Measurements from ENCODE around the gene FFAR1.
"Not testable (repeated sequence)": the region's sequence is repeated elsewhere in the genome, so short reads cannot be mapped to it uniquely, and the experiment has no call there.

Gene FFAR1

DNA sequence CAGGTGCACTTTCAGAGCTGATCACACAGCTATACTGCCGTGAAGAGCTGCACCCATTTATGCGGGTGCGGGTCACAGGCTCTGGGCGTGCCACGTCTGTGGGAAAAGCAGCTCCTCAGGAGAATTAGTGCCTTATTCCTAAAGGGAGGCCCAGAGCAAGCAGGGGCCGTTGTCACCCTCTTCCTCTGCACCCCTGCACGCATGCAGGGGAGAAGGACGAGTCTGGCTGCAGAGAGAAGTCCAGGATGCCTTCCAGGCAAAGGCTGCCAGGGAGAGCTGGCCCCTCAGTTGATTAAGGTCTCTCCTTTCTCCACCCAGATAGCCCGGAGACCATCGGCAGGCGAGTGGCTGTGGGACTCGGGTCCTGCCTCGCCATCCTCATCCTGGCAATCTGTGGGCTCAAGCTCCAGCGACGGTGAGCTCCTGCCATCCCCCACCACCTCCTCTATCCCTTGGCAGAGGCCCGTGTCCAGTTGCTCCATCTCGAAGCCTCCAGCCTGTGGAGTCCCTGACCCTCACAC lies 3.1 kb upstream of the FFAR1 start:
- DNase-seq = no peak

DNA sequence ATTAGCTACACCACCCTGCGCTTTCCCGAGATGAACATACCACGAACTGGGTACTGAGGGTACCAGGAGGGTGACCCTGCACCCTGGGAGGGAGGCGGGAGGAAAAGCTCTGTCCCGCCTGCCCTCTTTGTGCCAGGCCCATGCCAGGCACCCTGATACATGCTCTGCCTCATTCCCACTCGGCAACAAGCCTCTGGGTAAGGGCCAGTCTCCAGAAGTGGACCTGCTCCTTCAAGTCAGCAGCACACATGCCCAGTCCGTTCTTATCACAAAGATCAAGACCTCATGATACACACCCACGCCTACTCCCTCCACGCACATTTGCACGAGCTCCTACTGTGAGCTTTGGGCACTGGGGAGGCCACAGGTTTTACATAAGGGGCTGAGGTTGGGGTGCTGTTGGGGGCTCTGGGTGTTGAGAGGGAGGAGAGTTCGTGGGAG lies 2.0 kb upstream of the FFAR1 start:
- no peak for DNase-seq

DNA sequence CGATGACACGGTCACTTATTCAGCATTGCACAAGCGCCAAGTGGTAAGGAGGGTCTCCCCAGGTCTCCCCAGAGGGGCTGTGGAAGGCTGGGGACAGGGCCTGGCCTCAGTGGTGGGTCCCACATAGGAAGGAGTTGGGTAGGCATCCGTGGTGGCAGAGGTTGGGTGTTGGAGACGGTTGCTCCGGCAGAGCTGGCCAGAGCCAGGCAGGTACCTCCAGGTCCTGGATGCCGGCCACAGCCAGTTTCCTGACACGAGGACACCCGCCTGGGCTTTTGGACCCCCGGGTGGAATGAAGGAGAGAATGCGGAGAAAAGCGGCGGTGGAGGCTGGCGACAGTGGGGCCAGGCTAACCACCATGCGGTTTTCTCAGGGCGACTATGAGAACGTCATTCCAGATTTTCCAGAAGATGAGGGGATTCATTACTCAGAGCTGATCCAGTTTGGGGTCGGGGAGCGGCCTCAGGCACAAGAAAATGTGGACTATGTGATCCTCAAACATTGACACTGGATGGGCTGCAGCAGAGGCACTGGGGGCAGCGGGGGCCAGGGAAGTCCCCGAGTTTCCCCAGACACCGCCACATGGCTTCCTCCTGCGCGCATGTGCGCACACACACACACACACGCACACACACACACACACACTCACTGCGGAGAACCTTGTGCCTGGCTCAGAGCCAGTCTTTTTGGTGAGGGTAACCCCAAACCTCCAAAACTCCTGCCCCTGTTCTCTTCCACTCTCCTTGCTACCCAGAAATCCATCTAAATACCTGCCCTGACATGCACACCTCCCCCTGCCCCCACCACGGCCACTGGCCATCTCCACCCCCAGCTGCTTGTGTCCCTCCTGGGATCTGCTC lies 1.3 kb upstream of the FFAR1 start:
- no peak for DNase-seq

DNA sequence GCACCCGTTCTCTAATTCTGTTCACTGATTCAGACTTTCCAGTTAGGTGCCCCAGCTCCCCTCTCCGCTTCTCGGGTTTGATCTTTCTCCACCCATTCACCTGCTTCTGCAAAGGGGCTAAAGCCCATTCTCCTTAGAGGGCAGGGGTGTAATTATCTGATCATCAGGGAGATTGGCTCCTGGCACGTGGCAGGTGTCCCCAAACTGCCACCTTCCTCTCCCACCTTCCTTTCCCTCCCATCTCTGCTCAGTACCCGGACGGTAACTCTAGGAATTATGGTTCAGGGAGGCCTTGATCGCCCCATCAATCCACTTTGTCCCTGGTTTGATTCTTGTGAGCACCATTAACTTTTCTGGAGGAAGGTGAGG lies 212 bp downstream of the FFAR1 start:
- DNase-seq = no peak

DNA sequence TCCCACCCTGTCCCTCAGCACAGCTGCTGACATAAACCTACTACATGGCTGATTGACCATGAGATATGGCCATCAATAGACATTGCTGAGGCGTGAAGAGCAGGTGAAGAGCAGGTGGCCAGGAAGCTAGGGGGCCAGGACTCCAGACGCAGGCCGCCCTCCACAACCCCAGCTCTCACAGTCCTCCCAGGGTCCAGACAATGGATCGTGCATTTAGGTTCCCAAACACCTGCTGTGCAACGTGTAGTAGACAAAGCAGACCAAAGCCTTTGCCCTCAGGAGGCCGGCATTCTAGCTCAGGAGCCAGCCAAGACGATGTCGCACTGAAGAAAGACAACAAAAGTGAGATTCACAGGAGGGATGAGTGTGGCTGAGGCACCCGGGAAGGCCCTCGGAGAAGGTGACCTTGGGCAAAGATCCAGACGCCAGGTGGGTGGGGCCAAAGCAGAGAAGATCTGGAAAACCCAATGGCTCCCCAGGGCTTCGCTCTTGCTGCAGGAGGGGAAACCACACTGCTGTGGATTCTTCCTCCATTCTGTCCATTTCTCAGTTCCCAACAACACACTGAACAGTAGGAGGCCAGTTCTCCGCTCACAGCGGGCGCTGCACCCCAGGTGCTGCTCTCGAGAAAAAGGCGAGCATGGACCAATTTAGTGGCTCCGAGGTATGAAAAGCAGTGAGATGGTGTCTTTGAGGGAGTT lies 1.4 kb downstream of the FFAR1 start:
- no peak for DNase-seq

DNA sequence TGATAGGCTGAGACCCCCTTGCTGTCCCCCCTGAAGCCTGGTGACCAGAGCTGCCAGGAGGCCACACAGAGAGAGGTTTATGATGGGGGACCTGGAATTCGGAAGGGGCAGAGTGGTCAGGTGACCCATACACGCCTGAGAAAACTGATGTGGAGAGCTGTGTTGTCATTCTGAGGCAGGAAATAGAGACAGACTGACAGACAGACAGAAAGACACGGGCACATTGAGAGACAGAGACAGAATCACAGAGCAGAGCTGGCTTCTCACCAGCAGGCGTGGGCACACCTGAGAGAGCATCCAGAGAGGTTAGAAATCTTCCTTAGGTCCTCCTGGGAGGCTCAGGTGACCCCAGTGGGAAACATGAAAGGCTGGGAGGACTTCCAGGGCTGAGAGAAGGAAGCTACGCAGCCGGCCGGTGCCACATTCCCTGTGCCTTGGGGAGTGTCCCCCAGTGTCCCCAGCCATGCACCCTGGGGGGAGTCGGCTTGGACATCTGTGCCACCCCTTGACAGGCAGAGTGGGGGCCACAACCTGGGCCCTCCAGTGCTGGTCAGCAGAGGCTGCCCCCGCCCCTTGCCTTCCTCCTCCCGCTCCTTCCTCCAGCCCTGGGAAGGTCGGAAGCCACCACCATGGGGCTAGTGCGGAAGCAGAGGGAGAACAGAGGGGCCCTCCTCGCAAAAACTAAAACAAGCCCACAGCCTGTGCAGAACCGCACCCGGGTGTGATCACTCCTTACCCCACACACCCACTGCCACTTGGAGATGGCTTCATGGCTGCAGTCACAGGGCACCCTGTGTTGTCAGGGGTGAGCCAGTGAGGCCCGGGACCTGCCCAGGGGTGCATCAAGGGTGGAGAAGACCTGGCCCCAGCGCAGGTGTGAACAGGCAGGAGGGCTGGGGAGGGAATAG lies 2.2 kb downstream of the FFAR1 start:
- no peak for DNase-seq

DNA sequence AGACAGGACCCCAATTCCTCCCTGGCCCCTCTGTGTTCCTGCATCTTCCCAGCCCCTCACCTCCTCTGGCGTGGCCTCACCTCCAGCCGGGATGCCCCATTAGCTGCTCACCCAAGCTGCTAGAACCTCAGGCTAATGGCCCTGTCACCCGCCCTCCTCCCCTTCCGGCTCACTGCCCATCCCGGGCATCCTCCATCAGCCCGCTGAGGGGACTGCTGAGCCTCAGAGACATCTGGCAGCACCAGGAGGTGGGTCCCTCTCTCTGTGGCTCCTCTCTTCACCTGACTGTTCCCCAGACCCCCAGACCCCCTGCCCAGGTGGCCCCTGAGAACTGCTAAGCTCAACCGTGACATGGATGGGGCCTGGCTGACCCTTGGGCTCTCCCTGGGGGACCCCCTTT lies 2.9 kb downstream of the FFAR1 start:
- no peak for DNase-seq

DNA sequence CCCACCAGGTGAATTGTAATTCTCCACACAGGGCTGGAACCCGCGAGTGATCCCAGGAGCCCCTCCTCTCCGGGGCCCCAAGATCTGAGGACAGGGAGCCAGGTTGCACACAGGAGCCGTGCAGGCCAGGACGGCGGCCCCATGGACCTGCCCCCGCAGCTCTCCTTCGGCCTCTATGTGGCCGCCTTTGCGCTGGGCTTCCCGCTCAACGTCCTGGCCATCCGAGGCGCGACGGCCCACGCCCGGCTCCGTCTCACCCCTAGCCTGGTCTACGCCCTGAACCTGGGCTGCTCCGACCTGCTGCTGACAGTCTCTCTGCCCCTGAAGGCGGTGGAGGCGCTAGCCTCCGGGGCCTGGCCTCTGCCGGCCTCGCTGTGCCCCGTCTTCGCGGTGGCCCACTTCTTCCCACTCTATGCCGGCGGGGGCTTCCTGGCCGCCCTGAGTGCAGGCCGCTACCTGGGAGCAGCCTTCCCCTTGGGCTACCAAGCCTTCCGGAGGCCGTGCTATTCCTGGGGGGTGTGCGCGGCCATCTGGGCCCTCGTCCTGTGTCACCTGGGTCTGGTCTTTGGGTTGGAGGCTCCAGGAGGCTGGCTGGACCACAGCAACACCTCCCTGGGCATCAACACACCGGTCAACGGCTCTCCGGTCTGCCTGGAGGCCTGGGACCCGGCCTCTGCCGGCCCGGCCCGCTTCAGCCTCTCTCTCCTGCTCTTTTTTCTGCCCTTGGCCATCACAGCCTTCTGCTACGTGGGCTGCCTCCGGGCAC lies 3.9 kb downstream of the FFAR1 start:
- DNase-seq = no peak

DNA sequence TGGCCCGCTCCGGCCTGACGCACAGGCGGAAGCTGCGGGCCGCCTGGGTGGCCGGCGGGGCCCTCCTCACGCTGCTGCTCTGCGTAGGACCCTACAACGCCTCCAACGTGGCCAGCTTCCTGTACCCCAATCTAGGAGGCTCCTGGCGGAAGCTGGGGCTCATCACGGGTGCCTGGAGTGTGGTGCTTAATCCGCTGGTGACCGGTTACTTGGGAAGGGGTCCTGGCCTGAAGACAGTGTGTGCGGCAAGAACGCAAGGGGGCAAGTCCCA lies 4.4 kb downstream of the FFAR1 start:
- no peak for DNase-seq

DNA sequence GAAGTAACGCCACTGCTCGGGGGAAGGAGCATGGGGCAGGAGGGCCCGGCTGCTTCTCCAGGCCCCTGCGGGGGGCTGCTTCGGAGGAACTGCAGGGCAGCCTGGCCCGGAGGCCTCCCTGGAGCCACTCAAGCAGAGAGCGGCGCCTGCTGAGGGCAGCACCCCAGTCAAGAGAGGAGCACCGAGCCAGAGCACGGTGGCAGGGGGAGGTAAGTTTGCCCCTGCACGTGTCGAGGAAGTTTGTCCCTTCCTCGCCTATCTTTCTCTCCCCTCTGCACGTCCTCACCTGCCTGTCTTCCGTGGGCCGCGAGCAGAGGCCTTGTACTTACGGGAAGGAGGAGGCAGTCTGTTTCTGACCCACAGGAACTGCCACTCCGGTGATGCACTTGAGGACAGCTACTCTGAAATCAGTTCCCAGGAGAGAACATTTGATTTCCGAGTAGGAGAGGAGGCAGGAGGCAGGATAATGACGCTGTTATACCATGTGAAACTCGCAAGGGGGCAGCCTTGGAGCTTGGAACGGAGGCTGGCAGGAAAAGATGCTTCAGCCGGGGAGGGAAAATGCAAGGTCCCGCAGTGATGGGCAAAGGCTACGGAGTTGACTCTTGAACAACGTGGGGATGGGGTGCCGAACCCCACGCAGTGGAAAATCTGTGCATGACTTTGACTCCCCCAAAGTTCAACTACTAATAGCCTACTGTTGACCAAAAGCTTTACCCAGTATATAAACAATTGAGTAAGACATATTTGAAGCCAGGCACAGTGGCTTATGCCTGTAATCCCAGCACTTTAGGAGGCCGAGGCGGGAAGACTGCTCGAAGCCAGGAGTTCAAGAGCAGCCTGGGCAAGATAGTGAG lies 5.0 kb downstream of the FFAR1 start:
- DNase-seq = no peak

DNA sequence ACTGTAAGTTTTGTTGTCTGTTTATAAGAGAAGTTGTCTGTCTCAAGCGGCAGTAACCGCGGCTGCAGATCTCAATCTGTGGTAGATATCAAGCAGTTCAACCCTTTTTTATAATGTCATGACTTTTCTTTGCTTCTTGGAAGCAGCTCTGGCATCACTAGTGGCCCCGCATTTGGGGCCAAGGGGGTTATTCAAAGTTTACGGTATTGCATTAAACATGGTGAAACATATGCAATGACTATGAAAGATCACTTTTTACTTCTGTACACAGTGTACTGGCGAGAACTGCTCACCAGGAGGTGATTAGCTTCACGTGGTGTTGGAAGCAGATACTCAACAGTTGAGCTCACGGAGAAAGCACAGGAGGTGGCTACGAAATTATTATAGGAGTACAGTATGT lies 5.9 kb downstream of the FFAR1 start:
- DNase-seq = no peak

DNA sequence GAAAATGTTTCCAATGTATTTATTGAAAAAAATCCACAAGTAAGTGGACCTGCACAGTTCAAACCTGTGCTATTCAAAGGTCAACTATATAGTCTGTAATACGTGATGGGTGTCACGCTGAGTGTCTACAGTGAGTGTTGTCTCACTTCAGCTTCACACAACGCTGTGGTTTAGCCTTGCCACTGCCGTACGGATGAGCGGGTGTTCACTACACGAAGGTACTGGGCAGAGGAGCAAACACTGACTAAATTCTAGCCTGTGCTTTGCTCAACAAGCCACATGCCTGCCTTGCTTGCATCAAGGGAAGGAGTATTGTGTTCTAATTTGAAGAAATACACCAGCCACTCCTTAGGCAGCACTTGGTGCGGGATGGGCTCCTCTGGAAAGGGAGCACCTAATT lies 7.2 kb downstream of the FFAR1 start:
- no peak for DNase-seq

DNA sequence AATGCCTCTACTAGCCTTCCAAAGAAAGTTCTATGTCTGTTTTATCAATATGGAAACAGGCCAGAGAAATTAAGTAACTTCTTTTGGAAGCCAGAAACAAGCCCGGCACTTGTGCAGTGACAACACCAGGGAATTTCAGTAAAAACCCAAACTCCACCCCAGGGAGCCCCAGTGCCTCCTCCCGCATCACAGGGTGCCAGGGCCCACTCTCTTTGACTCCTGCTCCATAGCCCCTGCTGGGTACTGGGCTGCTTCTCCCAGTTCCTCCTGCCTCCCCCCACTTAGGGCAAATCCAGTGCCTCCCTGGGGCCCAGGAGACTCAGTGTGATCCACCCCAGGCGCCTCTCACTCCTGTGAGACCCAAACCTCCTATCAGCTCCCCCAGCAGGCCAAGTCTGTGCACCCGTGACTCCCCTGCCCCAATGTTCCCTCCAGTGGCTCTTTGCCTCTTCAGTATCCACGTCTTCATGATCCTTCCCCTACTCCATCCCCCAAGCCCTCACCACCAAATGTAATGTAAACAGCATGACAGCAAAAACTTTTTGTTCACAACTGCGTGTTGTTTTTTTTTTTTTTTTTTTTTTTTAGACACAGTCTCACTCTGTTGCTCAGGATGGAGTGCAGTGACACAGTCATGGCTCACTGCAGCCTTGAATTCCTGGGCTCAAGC lies 8.2 kb downstream of the FFAR1 start:
- DNase-seq = no peak

DNA sequence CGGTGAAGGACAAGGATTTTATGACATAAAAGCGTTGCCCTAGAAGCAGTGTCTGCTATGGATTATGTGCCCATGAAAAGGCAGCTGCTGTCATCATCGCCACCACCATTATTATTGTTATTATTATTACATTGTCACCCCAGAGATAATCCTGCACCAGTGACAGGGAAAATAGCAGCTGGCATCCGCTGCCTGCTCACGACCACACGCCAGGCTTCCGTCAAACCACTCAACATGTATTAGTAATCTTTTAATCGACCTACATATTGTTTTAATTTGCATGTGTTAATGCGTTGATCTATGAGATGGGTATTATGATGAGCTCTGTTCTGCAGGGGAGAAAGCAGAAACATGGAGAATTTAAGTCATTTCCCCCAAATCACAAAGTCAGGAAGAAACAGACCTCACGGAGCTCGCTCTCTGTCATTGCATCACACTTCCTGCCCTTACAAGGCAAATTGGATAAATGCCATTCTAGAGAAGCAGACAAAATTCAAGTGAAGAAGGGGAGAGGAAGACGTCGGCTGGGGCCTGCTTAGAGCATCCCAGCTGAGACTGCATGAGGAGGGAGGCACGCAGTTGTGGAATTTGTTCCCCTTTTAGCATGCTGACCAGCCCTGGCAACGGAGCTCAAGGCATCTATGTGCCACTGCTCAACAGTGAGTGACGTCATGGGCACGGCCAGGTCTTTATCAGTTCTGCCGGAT lies 10.3 kb downstream of the FFAR1 start, which contains the start of gene FFAR3:
Gene FFAR3, plus strand, starts transcription at position 594 of the 707 bp plus-strand sequence. CDS start 431 bp downstream, outside the sequence.
- DNase-seq = no peak

DNA sequence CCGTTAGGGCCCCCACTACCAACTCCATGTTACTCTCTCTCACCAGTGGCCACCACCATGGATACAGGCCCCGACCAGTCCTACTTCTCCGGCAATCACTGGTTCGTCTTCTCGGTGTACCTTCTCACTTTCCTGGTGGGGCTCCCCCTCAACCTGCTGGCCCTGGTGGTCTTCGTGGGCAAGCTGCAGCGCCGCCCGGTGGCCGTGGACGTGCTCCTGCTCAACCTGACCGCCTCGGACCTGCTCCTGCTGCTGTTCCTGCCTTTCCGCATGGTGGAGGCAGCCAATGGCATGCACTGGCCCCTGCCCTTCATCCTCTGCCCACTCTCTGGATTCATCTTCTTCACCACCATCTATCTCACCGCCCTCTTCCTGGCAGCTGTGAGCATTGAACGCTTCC lies 11.1 kb downstream of the FFAR1 start:
- DNase-seq = not testable (repeated sequence)

DNA sequence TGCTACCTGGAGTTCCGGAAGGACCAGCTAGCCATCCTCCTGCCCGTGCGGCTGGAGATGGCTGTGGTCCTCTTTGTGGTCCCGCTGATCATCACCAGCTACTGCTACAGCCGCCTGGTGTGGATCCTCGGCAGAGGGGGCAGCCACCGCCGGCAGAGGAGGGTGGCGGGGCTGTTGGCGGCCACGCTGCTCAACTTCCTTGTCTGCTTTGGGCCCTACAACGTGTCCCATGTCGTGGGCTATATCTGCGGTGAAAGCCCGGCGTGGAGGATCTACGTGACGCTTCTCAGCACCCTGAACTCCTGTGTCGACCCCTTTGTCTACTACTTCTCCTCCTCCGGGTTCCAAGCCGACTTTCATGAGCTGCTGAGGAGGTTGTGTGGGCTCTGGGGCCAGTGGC lies 11.7 kb downstream of the FFAR1 start:
- DNase-seq = not testable (repeated sequence)

DNA sequence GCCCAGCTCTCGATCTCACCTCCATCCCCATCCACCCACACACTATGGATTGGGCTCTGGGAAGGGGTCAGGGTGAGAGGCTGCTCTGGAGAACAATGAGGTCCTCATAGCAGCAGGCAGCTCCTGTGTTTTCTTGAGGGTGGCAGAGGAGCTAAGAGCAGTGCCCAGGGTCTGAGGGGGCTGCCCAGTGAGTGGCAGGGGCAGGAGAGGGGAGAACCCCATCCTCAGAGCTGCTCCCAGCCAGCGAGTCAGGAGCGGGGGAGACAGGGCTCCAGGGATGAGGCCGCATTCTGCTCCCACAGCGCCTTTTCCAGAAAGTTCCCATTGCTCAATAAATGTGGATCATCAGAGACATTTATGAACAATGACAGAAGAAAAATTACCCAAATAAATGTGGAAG lies 12.4 kb downstream of the FFAR1 start:
- not testable (repeated sequence) for DNase-seq

DNA sequence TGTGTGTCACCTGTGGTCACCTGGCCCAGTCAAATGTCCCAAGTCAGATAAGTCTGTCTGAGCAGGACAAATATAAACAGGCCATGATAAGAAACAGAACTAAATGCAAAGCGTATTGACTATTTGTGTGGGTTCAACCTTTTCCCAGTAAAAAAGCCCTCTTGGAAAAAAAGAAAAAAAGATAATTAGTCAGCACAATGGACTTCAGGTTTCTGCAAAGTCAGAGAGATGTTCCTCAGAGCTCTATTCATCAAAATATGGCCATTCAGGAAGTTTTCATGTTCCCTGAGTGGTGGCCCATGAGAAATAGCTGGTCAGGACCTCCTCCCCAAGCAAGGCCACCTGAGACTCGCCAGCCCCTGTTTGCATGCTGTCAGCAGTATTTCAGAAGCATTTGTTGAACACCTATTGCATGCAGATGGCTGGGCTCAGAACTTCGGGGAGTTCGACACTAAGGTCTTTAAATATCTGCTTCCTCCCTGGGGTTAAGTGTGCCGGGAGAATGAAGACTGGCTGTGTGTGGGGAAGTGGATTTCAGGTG lies 13.2 kb downstream of the FFAR1 start:
- DNase-seq = no peak

DNA sequence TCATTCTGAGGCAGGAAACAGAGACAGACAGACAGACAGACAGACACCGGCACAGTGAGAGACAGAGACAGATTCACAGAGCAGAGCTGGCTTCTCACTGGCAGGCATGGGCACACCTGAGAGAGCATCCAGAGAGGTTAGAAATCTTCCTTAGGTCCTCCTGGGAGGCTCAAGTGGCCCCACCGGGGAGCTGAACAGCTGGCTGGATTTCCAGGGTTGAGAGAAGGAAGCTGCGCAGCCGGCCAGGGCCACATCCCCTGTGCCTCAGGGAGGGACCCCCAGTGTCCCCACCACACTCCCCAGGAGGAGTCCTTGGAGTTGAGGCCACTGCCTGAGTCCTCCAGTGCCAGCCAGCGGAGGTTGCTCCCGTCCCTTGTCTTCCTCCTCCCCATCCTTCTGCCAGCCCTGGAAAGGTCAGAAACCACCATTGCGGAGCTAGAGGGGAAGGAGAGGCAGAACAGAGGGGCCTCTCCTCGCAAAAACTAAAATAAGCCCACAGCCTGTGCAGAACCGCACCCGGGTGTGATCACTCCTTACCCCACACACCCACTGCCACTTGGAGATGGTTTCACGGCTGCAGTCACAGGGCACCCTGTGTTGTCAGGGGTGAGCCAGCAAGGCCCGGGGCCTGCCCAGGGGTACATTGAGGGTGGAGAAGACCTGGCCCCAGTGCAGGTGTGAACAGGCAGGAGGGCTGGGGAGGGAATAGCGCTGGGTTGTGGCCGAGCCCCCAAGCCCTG lies 14.7 kb downstream of the FFAR1 start:
- no peak for DNase-seq
